GM21576 (cell line): ENCODE results near the gene SMAD7.

Source experiments
- ATAC-seq: cut with Tn5 transposase; IDR thresholded peaks from one replicate; pipeline ENCODE4 v1.9.1; 2021; ENCODE audit warnings: mild to moderate bottlenecking, moderate library complexity; ENCODE audit not compliant: unreplicated experiment

The SMAD7 gene, protein sequence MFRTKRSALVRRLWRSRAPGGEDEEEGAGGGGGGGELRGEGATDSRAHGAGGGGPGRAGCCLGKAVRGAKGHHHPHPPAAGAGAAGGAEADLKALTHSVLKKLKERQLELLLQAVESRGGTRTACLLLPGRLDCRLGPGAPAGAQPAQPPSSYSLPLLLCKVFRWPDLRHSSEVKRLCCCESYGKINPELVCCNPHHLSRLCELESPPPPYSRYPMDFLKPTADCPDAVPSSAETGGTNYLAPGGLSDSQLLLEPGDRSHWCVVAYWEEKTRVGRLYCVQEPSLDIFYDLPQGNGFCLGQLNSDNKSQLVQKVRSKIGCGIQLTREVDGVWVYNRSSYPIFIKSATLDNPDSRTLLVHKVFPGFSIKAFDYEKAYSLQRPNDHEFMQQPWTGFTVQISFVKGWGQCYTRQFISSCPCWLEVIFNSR

DNA sequence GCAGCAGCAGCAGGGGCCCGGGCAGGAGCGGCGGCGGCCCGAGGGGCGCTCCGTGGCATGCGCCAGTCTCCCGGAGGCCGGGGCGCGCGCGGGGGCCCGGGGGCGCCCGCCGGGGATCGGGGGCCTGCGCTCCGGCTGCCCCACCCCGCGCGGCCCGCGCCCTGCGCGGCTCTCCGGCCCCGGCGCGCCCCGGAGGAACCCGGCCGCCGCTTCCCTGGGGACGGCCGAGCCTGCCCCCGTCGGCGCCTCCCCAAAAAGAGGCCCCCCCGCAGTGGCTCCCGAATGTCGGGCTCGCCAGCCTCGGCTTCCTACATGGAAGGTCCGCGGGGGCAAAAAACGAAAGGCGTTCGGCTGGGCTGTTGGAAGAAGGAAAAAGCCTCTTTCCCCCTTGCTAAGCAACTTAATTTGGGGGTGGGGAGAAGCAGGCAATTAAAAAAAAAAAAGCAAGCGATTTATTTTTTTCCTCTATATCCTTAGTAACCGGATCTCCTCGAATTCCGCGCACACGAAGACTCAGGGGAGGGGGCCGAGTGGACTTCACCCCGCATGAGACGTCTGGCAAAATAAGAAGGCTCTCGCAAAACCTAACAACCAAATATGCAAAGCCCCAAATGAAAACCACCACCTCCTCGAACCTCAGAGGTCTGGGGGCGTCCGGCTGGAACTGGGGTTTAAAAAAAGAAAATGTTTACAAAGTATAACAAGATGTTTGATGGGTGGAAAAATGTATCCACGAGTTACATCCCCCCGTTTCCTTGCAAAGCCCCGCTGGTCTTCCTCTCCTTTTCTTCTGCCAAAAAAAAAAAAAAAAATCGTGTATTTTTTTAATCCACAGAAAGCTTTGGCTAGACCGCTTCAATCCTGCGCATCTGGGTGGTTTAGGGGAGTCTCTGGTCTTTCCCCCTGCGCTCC is at the start of gene SMAD7:
Gene SMAD7 (minus strand): TSS at position 430 of the 912 bp plus-strand sequence. CDS start 541 bp downstream, outside the sequence.
- ATAC-seq, result no peak

DNA sequence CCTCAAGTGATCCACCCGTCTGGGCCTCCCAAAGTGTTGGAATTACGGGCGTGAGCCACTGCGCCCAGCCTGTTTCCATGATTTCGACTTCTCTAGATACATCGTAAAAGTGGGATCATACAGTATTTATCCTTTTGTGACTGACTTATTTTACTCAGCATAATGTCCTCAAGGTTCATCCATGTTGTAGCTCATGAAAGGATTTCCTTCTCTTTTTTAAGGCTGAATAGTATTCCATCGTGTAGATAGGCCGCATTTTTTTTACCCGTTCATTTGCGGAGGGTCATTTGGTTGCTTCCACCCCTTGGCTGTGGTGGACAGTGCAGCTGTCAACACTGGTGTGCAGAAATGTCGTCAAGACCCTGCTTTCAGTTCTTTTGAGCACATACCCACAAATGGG is 48.8 kb upstream of the SMAD7 start:
- ATAC-seq, result no peak

DNA sequence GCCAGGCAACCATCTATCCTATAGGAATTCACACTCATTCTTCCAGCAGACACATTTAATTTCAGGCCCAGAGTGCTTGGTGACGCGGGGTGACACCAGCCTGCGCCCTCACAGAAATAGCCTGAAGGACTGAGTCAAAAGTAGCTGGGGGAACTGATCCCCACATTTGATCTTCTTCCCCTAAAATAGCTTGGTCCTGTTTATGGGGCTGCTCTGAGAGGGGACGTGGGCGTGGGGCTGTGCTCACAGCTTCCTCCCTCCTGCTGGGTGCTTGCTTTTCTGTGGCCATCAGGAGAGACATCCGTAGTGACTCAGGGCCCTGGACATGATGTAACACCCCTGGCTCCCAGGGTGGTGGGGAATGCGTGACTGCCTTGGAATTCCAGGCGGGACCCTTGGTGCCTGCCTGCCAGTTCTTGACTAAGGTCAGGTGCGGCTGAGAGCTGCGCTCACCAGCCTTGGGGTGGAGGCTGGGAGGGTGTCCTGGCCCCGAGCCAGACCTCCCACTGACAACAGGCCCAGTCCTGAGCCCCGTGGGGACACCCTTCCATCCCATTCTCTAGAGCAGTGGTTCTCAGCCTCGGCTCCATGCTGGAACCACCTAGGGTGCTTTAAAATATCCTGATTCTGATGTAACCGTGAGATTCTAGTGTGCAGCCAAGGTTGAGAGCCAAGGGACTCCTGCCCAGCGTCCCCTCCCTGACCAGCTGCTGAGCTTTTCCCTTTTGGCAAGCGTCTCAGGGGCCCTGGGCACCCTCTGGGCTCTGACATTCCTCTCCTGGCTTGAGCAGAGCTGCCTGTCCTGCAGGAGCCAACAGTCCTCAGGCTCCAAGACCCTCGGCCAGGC is 47.4 kb upstream of the SMAD7 start:
- ATAC-seq, result no peak

DNA sequence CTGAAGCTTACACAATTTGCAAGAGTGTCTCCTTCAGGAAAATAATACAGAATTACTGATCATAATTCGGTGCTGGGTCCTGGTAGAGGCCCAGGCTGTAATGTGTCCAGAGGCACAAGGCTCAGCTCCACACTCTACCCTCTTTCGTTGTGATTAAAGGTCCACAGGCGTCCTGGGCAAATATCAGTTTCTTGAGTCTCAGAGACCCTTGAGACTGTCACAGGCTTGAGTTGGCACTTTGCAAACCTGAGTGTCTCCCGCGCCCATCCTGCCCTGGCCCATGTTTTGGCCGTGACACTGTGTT is 46.9 kb upstream of the SMAD7 start:
- no peak for ATAC-seq

DNA sequence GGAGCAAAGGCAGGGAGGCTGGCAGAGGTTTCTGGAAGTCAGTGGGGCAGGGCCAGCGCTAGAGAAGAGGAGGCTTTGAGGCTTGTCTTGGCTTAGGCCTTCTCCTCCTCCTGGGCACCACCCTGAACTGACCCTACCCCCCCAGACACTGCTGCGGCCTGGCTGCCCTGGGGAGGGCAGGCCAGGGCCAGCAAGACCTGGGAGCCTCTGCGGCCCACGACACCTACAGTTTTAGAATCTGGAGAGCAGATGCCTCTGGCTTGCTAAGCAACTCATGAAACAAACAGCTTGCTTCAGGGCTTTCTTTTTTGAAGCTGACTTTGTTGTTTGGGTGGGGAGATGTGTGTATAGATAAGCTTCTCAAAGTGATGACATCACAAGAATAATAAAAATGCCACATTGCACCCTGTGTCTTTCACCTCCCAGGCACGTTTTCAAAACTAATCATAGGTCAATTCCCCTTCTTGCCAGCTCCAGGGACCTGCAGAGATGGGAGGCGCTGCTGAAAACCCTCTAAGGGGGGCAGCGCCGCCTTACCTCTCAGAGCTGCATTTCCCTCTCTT is 46.2 kb upstream of the SMAD7 start:
- ATAC-seq, result no peak

DNA sequence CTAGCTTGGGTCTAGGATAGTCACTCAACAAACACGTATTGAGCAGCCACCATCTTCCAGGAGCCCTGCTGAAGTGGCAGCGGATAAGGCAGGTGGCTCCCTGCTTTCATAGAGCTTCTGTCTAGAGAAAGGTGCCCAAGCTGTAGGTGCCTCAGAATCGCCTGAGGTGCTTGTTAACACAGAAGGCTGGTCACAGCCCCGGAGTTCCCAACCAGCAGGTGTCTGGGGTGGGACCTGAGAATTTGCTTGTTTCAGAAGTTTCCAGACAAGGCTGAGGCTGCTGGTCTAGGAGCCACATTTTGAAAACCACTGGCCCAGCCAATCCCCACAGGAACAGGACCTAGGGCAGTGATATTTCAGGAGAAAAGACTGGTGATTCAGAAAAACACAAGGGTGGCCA is 45.3 kb upstream of the SMAD7 start:
- no peak for ATAC-seq

DNA sequence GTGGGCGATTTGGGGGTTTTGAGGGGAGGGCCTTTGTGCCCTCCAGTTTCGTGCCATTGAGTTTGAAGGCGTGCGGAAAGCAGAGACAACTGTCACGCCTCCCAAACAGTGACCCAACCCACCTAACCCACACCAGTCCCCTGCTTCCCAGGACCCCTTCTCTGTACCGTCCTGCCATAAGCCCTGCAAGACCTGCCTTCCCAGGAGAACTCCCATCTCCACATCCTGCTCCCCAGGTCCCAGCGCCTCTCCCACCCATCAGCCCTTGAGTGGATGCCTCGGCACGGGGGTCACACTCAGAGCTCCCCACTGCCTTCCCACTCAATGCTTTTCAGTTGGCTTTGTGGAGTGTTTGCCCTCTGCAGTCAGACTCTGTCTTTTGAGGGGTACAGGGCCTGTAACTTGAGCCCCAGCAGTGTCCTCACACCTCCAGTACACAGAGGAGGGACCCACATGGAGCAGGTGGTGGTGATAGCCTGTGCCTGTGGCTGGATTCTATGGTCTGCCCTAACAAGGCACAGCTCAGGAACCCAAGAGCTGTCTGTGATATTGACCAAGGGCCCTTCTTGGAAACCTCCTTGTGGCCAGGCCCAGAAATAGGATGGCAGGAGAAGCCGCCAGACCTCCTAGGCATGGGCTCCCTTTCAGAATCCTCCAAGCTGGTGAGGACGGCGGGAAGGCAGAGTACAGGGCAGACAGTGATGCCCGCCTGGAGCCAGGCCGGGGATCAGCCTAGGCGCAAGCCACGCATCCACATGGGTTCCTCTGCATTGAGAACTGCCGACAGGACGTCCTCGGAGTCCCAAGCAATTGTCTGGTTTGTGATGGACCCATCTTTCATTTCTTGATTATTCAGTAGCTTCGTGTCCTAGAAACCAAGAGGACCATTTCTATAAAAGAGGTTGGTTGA is 44.4 kb upstream of the SMAD7 start:
- ATAC-seq, result no peak

DNA sequence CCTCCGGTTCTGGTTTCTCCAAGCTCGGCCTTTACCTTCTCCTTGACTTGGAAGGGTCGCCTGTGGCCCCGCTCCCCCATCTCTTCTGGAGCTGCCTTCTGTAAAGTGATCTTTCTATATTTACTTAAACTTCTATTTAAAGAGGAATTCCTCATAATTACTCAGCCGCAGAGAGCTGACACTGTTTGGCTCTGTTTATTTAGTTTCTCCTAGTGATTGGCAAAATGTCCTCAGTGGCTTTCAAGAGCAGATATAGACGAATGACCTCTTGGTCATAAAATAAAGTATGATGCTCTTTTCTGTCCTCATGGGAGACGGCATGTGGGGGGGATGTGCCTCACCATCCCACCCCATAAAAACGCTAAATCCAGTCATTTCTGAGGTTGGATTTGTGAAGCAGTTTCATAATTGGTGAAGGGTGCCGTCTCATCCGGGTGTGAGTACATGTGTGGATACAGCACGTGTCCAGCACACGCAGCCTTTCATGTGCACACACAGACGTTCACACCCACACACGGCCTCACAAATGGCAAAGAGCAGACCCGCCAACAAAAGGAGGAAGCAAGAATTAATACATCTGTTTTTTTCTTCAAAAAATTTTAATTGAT is 43.4 kb upstream of the SMAD7 start:
- ATAC-seq, result no peak

DNA sequence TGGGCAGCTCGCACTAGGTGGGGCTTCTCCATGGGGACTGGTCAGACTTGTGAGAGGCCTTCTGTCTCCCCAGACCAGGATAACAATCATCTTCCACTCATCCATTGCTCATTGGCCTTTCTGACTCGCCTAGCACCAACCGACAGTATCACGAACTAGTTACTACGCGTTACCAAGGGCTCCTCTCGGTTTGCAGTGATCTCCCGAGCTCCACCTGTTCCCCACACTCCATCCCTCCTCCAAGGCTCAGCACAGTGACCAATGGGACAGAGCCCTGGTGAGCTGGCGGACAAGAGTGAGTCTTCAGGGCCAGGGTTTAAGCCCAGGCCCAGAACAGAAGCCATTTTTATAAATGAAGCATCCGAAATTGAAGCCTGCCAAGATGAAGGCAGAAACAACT is 42.8 kb upstream of the SMAD7 start:
- no peak for ATAC-seq

DNA sequence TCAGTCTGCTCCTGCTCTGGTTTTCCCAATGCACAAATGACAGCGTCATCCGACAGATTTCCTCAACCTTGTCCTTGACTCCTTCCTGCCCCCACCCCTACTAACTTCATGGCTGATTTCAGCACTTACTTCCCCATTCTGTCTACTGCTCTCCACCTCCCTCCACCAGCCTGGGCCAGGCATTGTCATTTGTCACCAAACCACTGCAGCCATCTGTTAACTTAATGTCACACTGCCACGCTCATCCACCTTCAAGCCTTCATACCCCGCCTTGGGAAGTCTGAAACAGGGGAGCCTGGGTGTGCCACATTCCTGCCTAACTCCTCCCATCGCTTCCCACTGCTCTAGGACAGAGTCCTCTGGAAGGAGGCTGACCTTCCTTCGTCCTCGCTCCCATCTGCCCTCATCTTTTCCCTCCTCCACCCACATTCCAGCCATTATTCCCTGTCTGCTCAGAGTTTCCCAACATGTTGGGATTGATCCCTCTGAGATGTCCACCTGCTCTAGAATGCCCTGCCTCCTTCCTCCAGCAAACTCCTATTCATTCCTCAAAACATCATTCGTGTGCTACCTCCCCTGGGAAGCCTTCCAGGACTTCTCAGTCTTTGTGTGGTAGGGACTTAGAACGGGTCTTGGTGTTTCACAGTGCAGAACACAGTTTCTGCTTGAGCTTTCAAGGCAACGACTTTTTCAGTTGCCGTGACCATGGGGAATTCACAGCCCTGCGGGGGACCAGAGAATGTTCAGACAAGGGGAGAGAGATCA is 42.2 kb upstream of the SMAD7 start:
- no peak for ATAC-seq

DNA sequence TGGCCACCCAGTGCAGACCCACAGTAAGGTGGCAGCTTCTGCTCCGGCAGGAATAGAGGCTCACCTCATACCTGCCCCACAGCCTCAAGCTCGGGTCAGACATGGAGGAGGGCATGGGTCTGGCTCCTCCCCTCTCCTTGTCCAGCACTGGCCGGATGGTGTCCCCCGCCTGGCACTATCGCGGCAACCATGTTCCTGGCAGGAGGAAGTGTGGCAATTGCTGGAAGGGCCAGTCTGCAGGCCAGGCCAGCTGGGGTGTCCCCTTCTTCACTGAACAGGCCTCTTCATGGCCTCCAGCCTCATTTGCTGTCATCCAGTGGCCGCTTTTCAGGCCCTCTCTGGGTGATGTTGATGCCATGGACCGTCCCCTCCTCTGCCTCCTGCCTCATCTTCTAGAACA is 41.4 kb upstream of the SMAD7 start:
- ATAC-seq, result no peak

DNA sequence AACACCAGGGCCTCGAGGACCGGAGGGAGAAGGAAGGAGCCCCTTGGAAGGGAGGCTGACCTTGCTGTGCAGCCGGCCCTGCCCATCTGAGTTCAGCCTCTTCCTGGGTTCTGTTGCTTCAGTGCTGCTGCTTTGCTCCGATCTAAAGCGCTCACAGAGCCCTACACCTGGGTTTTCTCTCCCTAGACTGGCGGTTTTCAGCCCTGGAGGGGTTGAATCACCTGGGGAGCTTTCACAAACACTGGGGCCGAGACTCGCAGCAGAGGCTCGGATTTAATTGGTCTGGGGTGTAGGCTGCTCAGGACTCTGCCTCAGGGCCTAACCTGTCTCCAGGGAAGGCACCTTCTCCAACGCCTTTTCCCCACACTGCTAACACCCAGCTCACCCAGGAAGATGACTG is 40.9 kb upstream of the SMAD7 start:
- no peak for ATAC-seq

DNA sequence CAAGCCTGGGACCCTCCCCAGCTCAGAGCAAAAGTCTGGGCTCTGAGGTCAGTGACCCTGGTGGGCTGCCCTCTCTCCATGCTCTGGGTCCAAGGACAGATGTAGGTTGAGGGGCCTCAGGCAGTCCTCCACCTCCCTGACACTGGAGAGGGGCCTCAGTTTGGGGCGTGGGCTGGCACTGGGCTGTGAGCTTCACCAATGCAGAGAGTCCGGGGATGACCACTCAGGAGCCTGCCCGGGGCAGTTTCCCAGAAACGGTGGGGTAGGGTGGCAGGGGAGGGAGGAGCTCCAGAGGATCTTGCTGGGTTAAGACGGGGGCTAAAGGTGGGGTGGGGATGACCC is 40.5 kb upstream of the SMAD7 start:
- ATAC-seq, result no peak

DNA sequence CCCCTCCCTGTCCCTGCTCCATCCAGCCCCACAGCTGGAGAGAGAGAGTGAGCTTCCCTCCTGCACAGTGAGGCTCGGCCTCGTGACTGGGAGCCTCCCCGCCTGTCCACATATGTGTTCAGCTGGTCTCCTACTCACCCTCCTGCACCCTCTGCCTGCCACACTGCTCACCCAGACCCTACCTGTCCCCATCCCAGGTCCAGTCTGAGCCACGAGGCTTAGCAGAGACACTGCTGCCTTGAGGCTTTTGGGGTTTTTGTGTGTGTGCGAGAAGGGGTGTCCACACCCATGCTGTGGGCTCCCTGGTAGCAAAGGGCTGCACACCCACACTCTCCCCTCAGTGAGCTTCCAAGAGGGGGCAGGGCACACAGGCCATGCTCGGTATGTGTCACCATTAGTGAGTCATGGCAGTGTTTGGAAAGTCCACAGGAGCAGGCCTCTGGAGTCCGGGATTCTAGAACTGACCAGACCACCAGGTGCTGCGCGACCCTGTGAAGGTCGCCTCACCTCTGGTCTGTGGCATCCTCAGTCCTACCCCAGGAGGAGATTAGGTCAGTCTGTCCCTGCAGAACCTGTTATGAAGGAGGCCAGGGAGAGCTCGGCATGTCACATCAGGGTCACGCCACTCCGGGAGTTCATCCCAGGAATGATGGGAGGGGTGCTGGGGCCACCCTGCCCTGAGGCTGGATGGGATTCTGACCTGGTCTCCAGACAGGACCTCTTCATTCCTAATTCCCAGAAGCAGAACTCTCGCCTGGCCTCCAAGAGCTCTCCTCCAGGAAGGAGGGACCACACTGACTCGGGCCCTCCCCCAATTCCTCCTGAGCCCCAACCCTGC is 39.9 kb upstream of the SMAD7 start:
- ATAC-seq, result no peak

DNA sequence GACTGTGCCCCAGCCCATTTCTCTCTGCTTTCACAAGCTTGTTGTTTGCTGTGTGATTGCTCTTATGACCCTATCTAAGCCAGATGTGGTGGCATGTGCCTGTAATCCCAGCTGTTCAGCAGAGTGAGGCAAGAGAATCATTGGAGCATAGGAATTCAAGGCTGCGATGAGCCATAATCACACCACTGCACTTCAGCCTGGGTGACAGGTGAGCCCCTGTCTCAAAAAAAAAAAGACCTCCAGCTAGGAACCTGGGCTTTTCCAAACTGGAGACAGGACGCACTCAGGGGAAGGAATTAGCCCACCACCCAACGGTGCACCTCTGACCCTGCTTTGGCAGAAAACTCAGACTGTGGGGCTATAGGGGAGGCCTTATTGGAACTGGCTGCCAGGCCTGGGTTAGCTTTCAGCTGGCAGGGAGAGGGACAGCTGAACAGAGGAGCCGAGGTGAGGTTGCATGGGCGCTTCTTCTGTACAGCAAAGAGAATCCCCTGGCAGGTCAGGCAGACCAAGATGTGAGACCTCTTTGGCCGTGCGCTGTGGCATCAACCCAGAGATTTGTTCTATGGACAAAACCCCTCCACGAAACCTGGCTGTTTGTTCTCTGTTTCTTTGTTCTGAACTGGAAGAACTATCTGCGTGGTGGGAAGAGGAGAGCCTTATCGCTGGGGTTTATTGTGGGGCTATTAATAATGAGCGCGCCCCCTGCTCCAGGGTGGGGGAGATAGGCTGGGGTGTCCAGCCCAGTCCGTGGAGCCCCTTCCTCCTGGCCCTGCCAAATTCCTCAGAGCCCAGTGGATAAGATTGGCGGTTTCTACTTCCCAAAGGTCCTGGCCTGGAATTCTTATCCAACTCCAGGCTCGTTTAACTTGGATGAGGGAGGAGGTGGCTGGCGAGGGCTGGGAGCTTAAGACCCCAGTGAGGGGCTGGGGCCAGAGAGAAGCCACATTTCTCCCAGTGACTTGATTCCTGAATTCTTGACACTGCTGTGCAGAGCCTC is 38.8 kb upstream of the SMAD7 start:
- ATAC-seq, result no peak

DNA sequence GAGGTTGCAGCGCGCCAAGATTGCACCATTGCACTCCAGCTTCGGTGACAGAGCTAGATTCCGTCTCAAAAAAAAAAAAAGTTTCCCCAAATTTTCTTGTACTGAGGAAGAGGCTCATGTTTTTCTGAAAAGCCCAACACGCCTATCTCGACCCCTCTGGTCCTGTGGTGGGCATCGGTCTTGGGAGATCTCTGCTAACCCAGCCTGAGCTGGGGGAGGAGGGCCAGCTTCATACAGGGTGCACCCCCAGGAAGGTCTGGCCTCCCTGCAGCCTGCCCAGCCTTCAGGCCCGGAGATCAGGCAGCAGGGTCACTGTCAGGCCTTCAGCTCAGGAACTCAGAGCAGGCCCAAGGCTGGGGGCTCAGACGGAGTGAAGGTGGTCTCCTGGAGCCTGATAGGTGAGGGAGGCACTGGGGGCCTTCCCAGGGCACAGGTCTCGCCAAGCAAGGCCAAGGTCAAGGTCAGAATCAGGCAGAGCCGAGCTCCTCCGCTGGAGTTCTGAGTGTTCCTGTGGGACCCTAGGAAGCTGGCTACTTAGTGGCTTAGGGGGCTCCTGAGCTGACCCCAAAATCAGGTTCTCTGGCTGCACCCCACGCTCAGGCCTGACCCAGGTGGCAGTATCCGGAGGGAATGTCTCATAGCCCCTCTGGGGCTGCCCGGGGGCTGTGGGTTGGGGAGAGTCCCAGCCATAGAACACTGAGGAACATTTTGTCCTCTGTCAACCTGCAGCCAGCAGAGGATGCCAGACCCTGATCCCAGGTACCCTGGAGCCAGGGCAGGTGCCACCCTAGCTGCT is 37.9 kb upstream of the SMAD7 start:
- no peak for ATAC-seq
